HFF-Myc (cell line): Measurements from ENCODE around the gene GADD45B.

Experiments used
- DNase-seq: peaks from one replicate; pipeline ENCODE4 v3.0.0-alpha.2; 2011; ENCODE audit warnings: low read depth; ENCODE audit errors: extremely low read depth
- H3K4me3 ChIP-seq: replicated peaks from 2 replicates; pipeline ENCODE4 v1.5.1; 2011; ENCODE audit warnings: low read depth, mild to moderate bottlenecking, control low read depth, low read length
- CTCF ChIP-seq: IDR thresholded peaks from 2 replicates; pipeline ENCODE4 v1.5.1; 2012; ENCODE audit warnings: mild to moderate bottlenecking, low read depth, low read length, control low read depth; ENCODE audit errors: missing control alignments

The GADD45B gene

GRCh38 chr19:2527686-2528085 is 51.8 kb downstream of the GADD45B start:
- TF ChIP-seq CTCF: no peak
- H3K4me3 ChIP-seq: no peak overlapping the region
- DNase-seq: no peak
